HG02938 (cell line): ENCODE results near the gene CLBA1.
A peak's percentile ranks its signal among the peaks of the same experiment; 100 is the strongest.
"Not testable (repeated sequence)": the region's sequence is repeated elsewhere in the genome, so short reads cannot be mapped to it uniquely, and the experiment has no call there.

Experiments
- ATAC-seq: cut with Tn5 transposase; IDR thresholded peaks from one replicate; pipeline ENCODE4 v1.9.1; 2021; ENCODE audit warnings: mild to moderate bottlenecking, moderate library complexity; ENCODE audit not compliant: unreplicated experiment

CLBA1 gene

GRCh38 chr14:104985675-104986486 is at the start of gene CLBA1:
Gene CLBA1, plus strand, starts transcription at chr14:104985788. Its CDS starts 644 bp downstream, at chr14:104986432.
- peak; percentile 81 for ATAC-seq

DNA sequence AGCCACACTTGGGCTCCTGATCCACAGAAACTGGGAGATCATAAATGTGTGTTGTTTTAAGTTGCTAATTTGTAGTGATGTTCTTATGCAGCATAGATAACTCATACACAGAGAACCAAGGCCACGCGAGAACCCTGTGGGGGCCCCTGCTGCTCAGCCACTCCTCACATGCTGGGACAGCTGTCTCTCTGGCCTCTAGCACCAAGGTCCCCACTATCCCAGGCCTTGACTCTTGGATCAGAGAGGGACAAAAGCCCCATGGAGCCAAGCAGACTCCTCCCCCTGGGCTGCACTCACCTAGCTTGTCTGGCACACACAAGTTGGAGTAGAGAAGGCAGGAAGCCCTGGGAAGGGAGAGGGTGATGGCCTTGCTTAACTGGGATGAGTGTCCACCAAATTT is 49.6 kb upstream of the CLBA1 start:
- no peak for ATAC-seq

GRCh38 chr14:104936361-104937155 is 49.0 kb upstream of the CLBA1 start:
- ATAC-seq, result no peak

DNA sequence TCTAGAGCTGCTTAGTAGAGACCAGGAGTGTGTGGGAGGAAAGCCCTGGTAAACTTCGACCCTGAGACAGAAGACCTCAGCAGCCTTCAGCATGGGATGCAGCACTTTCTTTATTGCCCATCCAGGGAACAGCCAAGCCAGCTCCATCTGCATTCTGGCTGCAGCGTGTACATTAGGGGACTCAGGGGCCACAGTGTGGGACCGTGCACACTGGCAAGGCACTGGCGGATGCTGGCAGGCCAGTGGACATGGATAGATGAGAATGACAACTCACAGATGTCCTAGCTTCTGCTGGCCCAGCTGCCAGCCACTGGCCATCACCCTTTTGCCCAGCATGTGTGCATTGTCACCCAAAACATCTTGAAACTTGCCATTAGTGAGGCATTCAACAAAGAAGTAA is 48.4 kb upstream of the CLBA1 start:
- ATAC-seq, result no peak

GRCh38 chr14:104937694-104938365 is 47.8 kb upstream of the CLBA1 start:
- no peak for ATAC-seq

DNA sequence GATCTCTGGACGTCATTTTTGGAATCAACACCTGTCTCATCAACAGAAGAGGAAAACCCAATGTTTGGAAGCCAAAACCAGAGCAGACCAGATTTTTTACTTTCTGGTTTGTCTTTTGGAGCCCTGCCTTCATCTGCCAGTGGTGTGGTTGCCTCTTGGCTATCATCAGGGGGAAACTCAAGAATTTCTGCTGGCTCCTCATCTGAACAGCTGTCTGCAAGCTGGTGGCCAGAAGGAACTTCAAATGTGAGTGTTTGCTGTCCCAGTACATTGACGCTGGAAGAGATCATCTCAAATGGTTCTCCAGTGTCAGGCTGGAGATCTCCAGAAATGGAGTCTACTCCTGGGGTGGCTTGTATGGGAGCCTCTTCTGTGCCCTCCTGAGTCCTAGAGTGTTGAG is 47.2 kb upstream of the CLBA1 start:
- no peak for ATAC-seq

GRCh38 chr14:104938960-104939359 is 46.6 kb upstream of the CLBA1 start:
- no peak for ATAC-seq

DNA sequence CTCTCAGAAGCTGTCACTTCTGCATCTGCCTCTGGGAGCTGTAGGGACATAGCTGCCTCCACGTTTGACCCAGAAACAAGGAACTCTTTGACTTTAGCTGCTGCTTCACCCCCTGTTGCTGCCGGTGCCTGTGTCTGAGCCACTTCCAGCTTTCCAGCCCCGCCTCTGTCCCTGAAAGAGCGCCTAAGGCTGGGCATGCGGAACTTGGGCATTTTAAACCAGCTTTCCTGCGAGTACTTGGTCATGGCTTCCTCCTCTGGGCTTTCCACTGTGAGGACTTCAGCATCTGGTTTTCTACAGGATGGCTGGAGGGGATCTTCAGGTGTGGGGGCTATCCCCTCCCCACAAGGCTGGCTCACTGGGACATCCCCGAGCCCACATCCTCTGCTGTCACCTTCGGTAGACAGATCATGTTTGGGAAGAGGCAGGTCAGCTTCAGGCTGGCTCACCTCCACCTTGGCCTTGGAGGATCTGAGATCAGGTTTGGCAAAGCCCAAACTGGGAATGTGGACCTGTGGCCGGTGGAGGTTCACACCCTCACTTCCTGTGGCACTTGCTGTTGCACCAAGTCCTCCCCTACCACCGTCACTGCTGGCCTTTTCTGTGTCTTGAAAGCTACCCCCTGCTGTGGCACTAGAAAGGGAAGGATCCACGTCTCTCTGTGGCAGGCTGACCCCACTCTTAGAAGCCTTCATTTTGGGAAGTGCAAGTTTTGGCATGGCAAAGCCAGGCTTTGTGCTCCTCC is 45.8 kb upstream of the CLBA1 start:
- no peak for ATAC-seq

DNA sequence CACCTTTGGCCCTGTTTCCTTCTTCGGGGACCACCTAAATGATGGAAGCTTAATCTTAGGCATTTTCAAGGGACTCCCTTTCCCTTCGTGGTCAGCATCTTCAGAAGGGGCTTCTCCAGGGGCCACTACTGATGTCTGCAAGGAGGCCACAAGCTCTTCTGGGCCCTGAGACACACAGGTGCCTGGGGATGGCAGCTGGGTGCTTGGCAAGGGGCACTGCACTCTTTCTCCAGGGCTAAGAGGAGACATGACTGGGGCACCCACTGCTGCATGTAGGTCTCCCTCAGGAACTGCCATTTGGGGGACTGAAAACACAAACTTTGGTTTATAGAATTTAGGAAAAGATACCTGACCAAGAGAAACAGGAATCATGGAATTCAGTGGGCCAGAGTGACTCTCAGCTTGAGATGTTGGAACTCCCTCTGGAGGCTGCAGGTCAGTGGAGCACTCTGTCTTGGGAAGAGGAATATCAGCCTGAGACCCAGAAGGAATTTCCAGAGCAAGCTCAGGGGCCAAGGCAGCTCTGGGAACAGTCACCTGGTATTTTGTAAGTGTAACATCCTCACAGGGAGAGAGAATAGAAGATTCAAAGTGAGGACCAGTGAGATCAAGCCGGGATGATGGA is 45.0 kb upstream of the CLBA1 start:
- no peak for ATAC-seq

DNA sequence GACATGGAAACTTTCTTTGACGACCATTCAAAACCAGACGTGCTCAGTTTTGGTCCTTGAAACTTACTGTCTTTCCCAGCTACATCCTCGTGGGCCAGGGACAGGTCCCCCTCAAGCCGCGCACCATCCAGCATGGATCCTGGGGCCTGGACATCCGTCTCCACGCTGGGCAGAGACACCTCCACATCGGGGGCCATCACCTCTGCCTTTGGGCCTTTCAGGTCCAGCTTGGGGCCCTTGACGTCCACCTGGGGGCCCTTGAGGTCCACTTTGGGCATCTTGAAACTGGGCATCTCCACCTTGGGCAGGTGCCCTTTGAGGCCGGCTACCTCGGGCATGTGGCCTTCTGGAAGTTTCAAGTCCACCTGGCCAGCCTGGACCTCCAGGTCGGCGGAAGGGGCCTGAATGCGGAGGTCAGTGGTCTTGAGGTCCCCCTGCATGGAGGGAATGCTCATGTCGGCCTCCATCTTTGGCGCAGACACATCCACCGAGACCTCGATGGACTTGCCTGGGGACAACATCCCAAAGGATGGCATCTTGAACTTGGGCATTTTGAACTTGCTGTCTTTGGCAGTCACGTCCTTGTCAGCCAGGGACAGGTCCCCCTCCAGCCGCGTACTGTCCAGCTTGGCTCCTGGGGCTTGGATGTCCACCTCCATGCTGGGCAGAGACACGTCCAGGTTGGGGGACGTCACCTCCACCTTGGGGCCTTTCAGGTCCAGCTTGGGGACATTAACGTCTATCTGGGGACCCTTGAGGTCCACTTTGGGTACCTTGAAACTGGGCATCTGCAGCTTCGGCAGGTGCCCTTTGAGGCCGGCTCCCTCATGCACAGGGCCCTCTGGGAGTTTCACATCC is 43.9 kb upstream of the CLBA1 start:
- no peak for ATAC-seq

DNA sequence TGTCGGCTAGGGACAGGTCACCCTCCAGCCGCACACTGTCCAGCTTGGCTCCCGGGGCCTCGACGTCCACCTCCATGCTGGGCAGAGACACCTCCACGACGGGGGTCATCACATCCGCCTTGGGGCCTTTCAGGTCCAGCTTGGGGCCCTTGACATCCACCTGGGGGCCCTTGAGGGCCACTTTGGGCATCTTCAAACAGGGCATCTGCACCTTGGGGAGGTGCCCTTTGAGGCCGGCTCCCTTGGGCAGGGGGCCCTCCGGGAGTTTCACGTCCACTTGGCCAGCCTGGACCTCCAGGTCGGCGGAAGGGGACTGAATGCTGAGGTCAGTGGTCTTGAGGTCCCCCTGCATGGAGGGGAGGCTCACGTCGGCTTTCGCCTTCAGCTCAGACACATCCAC is 43.0 kb upstream of the CLBA1 start:
- ATAC-seq, result no peak

- not testable (repeated sequence) for ATAC-seq
Observed at GRCh38 chr14:104943216-104944015, 42.2 kb upstream of the CLBA1 start.

DNA sequence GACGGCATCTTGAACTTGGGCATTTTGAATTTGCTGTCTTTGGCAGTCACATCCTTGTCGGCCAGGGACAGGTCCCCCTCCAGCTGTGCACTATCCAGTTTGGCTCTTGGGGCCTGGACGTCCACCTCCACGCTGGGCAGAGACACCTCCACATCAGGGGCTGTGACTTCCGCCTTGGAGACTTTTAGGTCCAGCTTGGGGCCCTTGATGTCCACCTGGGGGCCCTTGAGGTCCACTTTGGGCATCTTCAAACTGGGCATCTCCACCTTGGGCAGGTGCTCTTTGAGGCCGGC is 41.6 kb upstream of the CLBA1 start:
- not testable (repeated sequence) for ATAC-seq

DNA sequence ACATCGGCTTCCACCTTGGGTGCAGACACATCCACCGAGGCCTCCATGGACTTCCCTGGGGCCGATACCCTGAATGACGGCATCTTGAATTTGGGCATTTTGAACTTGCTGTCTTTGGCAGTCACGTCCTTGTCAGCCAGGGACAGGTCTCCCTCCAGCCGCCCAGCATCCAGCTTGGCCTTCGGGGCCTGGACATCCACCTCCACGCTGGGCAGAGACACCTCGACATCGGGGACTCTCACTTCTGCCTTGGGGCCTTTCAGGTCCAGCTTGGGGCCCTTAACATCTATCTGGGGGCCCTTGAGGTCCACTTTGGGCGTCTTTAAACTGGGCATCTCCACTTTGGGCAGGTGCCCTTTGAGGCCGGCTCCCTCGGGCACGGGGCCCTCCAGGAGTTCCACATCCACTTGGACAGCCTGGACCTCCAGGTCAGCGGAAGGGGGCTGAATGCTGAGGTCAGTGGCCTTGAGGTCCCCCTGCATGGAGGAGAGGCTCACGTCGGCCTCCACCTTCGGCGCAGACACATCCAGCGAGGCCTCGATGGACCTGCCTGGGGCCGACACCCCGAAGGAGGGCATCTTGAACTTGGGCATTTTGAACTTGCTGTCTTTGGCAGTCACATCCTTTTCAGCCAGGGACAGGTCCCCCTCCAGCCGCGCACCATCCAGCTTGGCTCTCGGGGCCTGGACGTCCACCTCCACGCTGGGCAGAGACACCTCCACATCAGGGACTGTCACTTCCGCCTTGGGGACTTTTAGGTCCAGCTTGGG is 41.0 kb upstream of the CLBA1 start:
- not testable (repeated sequence) for ATAC-seq

DNA sequence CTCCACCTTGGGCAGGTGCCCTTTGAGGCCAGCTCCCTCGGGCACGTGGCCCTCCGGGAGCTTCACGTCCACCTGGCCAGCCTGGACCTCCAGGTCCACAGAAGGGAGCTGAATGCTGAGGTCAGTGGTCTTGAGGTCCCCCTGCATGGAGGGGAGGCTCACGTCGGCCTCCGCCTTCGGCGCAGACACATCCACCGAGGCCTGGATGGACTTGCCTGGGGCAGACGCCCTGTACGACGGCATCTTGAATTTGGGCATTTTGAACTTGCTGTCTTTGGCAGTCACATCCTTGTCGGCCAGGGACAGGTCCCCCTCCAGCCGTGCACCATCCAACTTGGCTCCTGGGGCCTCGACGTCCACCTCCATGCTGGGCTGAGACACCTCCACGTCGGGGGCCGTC is 40.3 kb upstream of the CLBA1 start:
- not testable (repeated sequence) for ATAC-seq

- not testable (repeated sequence) for ATAC-seq
Observed at GRCh38 chr14:104945986-104946965, 39.3 kb upstream of the CLBA1 start.

DNA sequence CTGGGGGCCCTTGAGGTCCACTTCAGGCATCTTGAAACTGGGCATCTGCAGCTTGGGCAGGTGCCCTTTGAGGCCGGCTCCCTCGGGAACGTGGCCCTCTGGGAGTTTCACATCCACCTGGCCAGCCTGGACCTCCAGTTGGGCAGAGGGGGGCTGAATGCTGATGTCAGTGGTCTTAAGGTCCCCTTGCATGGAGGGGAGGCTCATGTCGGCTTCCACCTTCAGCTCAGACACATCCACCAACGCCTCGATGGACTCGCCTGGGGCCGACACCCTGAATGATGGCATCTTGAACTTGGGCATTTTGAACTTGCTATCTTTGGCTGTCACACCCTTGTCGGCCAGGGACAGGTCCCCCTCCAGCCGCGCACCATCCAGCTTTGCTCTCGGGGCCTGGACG is 38.4 kb upstream of the CLBA1 start:
- ATAC-seq, result not testable (repeated sequence)
